Stimulated activated naive CD4-positive, alpha-beta T cell (primary cell): ENCODE results near the gene PSMD5.
"Not testable (repeated sequence)": the region's sequence is repeated elsewhere in the genome, so short reads cannot be mapped to it uniquely, and the experiment has no call there.

Source experiments
- DNase-seq, 6 experiments: peaks; one replicate each; lab custom pipeline; 2025; lab: John Stamatoyannopoulos, UW

The PSMD5 gene

GRCh38 chr9:120807607-120808379 is 34.9 kb downstream of the PSMD5 start:
- DNase-seq: no peak

GRCh38 chr9:120804784-120805363 is 37.8 kb downstream of the PSMD5 start:
- DNase-seq: not testable (repeated sequence)

GRCh38 chr9:120801441-120801840 is 41.3 kb downstream of the PSMD5 start:
- DNase-seq: no peak

- DNase-seq: peak; percentile 63 to 79 (median 72)
Measured at GRCh38 chr9:120792898-120793765, 49.6 kb downstream of the PSMD5 start, which contains the start of gene FBXW2. TSS of gene FBXW2 (minus strand) at chr9:120793416. CDS start at chr9:120788258, 5,158 bp downstream.

- no peak for DNase-seq
Measured at GRCh38 chr9:120791161-120791560, 51.6 kb downstream of the PSMD5 start.

- no peak for DNase-seq
Measured at GRCh38 chr9:120787933-120788332, 54.8 kb downstream of the PSMD5 start.

GRCh38 chr9:120783602-120784047 is 59.1 kb downstream of the PSMD5 start:
- no peak for DNase-seq

- no peak for DNase-seq
Measured at GRCh38 chr9:120781236-120781635, 61.5 kb downstream of the PSMD5 start.

- DNase-seq: no peak
Measured at GRCh38 chr9:120780367-120780766, 62.4 kb downstream of the PSMD5 start.

- DNase-seq: no peak
Measured at GRCh38 chr9:120779227-120779626, 63.5 kb downstream of the PSMD5 start.

- DNase-seq: no peak
Measured at GRCh38 chr9:120778758-120779157, 64.0 kb downstream of the PSMD5 start.

- DNase-seq: no peak
Measured at GRCh38 chr9:120777229-120777628, 65.5 kb downstream of the PSMD5 start.

GRCh38 chr9:120776788-120777187 is 65.9 kb downstream of the PSMD5 start:
- DNase-seq: no peak

- DNase-seq: no peak
Measured at GRCh38 chr9:120775859-120776258, 66.9 kb downstream of the PSMD5 start.

GRCh38 chr9:120774719-120775118 is 68.0 kb downstream of the PSMD5 start:
- DNase-seq: no peak

- no peak for DNase-seq
Measured at GRCh38 chr9:120773256-120773655, 69.5 kb downstream of the PSMD5 start.

GRCh38 chr9:120770931-120771330 is 71.8 kb downstream of the PSMD5 start:
- no peak for DNase-seq

GRCh38 chr9:120768886-120769285 is 73.8 kb downstream of the PSMD5 start:
- no peak for DNase-seq

GRCh38 chr9:120768247-120768646 is 74.5 kb downstream of the PSMD5 start:
- DNase-seq: no peak

- DNase-seq: no peak
Measured at GRCh38 chr9:120767451-120767850, 75.3 kb downstream of the PSMD5 start.
